ENCODE measurements around the gene UST.

DNA sequence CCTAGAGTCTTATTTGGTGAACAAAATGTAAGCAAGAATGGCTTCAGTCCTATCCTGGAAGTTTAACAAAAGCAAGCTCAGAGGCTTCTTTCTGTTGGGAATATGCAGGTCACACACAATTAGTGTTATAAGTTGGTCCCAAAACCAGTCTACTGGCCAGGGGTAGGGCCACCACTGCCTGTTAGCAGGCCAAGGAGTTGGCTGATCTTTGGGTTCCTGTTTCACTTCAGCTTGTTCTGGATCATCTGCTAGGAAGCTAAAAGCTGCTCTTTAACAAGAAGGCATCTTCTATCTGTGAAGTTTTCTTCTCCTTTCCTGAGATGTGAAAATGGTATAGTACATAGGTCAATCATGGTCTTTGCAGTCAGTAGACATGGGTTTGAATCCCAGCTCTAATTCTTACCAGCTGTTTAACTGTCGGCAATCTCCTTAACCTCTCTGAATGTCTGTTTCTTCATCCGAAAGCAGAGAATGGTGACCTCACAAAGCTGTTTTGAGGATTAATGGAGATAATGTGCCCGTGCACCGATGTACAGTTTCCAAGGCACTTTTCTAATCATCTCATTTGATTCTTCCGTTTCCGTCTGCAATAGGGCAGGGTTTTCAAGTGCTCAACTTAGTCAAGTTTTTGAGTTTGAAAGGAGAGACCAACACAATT, 299.5 kb downstream of the UST start:
- TF ChIP-seq, protein P1, sequence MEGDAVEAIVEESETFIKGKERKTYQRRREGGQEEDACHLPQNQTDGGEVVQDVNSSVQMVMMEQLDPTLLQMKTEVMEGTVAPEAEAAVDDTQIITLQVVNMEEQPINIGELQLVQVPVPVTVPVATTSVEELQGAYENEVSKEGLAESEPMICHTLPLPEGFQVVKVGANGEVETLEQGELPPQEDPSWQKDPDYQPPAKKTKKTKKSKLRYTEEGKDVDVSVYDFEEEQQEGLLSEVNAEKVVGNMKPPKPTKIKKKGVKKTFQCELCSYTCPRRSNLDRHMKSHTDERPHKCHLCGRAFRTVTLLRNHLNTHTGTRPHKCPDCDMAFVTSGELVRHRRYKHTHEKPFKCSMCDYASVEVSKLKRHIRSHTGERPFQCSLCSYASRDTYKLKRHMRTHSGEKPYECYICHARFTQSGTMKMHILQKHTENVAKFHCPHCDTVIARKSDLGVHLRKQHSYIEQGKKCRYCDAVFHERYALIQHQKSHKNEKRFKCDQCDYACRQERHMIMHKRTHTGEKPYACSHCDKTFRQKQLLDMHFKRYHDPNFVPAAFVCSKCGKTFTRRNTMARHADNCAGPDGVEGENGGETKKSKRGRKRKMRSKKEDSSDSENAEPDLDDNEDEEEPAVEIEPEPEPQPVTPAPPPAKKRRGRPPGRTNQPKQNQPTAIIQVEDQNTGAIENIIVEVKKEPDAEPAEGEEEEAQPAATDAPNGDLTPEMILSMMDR (conservative IDR thresholded peaks at IDR 0.05; ENCODE audit: low read depth, low read length) = no peak
- TF ChIP-seq EZH2 (IDR thresholded peaks at IDR 0.05; ENCODE audit: low read length, unreplicated experiment) = no peak
- TF ChIP-seq EZH2phosphoT487 (IDR thresholded peaks at IDR 0.05; ENCODE audit: borderline replicate concordance, low read length) = no peak
